Measurements from ENCODE around the gene R3HCC1L.

Gene R3HCC1L

GRCh38 chr10:98273057-98273850 is 138.8 kb downstream of the R3HCC1L start:
- TF ChIP-seq, protein P1, sequence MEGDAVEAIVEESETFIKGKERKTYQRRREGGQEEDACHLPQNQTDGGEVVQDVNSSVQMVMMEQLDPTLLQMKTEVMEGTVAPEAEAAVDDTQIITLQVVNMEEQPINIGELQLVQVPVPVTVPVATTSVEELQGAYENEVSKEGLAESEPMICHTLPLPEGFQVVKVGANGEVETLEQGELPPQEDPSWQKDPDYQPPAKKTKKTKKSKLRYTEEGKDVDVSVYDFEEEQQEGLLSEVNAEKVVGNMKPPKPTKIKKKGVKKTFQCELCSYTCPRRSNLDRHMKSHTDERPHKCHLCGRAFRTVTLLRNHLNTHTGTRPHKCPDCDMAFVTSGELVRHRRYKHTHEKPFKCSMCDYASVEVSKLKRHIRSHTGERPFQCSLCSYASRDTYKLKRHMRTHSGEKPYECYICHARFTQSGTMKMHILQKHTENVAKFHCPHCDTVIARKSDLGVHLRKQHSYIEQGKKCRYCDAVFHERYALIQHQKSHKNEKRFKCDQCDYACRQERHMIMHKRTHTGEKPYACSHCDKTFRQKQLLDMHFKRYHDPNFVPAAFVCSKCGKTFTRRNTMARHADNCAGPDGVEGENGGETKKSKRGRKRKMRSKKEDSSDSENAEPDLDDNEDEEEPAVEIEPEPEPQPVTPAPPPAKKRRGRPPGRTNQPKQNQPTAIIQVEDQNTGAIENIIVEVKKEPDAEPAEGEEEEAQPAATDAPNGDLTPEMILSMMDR (IDR thresholded peaks at IDR 0.05; ENCODE audit: low read length, missing control alignments), result no peak
- no peak overlapping the region for H3K4me3 ChIP-seq (replicated peaks; ENCODE audit: low read depth, low read length)
- DNase-seq (ENCODE audit: low read depth), result no peak

- H3K4me3 ChIP-seq (replicated peaks; ENCODE audit: low read depth, low read length), result no peak overlapping the region
- TF ChIP-seq, protein P1 (IDR thresholded peaks at IDR 0.05; ENCODE audit: low read length, missing control alignments), result no peak
- DNase-seq (ENCODE audit: low read depth), result no peak
Observed at GRCh38 chr10:98274562-98274961, 140.1 kb downstream of the R3HCC1L start.

DNA sequence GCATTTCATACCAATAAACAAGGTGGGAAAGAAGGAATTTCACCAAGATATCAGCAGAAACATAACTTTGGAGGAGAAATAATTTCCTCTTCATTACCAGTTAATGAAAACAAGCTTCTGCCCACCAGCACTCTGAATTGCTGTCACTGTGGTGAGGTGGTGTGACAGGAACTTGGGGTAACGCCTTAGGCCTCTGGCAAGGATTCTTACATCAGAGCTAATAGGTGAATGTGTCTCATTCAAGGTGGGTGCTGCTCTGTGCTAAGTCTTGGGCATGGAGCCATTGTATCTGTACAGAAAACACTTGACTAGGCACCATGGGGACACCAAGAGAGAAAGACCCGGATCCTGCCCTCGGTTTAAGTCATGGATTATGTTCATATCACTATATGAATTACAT is 141.9 kb downstream of the R3HCC1L start:
- TF ChIP-seq, protein P1 (IDR thresholded peaks at IDR 0.05; ENCODE audit: low read length, missing control alignments), result no peak
- H3K4me3 ChIP-seq (replicated peaks; ENCODE audit: low read depth, low read length), result no peak overlapping the region
- DNase-seq (ENCODE audit: low read depth), result no peak

DNA sequence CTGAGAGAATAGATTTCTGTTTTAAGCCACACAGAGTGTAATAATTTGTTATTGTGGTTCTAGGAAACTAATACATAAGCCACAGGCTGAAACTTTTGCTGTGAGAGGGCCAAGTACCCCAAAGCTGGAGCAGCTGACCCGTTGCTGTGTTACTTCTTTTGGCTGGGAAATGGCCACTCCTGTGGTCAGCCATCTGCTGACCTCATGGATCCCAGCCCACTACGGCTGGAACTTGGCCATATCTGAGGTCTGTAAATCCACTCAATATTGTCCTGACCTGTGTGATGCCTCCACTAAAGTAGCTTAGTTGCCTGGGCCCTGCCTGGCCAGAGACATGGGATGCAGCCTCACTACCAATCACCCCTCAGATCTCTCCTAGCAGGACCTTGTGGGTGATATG is 151.0 kb downstream of the R3HCC1L start:
- no peak overlapping the region for H3K4me3 ChIP-seq (replicated peaks; ENCODE audit: low read depth, low read length)
- no peak for DNase-seq (ENCODE audit: low read depth)
- TF ChIP-seq, protein P1 (IDR thresholded peaks at IDR 0.05; ENCODE audit: low read length, missing control alignments), result no peak

DNA sequence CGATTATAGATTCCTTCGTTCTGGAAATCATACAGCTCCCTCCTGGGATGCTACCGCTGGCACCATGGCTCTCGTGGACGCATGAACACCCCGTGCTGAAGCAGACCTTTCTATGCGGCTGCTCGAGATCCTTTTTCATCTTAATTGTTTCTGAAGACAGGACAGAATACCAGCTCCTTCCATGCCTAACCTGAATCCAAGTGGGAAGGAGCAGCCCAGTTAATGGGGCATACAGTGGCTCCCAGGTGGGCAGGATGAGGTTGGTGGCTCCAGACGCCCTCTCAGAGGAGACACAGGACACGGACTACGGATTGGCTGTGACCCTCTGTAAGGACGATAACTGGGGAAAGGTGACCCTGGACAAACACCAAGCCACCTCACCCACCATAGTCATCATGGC is 152.0 kb downstream of the R3HCC1L start:
- TF ChIP-seq, protein P1 (IDR thresholded peaks at IDR 0.05; ENCODE audit: low read length, missing control alignments), result no peak
- no peak for DNase-seq (ENCODE audit: low read depth)
- H3K4me3 ChIP-seq (replicated peaks; ENCODE audit: low read depth, low read length), result no peak overlapping the region

DNA sequence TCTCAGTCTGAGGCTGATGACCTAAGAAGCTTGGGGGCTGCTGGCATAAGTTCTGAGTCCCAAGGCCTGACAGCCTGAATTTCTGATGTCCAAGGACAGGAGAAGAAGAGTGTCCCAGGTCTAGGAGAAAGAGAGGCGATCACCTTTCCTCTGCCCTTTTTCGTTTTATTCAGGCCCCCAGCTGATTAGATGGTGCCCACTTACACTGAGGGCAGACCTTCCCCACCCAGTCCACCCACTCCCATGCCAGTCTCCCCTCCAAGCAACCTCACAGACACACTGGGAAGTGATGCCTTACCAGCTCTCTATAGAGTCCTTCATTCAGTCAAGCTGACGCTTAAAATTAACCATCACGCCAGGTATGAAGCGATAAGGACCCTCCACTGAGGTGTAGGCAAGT is 152.9 kb downstream of the R3HCC1L start:
- TF ChIP-seq, protein P1 (IDR thresholded peaks at IDR 0.05; ENCODE audit: low read length, missing control alignments), result no peak
- DNase-seq (ENCODE audit: low read depth), result no peak
- no peak overlapping the region for H3K4me3 ChIP-seq (replicated peaks; ENCODE audit: low read depth, low read length)

- DNase-seq (ENCODE audit: low read depth), result no peak
- H3K4me3 ChIP-seq (replicated peaks; ENCODE audit: low read depth, low read length), result no peak overlapping the region
- TF ChIP-seq, protein P1 (IDR thresholded peaks at IDR 0.05; ENCODE audit: low read length, missing control alignments), result no peak
Observed at GRCh38 chr10:98289802-98290209, 155.3 kb downstream of the R3HCC1L start.

All from fibroblast of pulmonary artery (primary cell).